GM18526 (cell line): Measurements from ENCODE around the gene ARHGAP1.

Experiments
- POLR2A ChIP-seq: IDR thresholded peaks from 3 replicates; pipeline ENCODE4 v1.6.1; 2011; ENCODE audit not compliant: insufficient read length; ENCODE audit errors: extremely low read depth

Gene ARHGAP1

DNA sequence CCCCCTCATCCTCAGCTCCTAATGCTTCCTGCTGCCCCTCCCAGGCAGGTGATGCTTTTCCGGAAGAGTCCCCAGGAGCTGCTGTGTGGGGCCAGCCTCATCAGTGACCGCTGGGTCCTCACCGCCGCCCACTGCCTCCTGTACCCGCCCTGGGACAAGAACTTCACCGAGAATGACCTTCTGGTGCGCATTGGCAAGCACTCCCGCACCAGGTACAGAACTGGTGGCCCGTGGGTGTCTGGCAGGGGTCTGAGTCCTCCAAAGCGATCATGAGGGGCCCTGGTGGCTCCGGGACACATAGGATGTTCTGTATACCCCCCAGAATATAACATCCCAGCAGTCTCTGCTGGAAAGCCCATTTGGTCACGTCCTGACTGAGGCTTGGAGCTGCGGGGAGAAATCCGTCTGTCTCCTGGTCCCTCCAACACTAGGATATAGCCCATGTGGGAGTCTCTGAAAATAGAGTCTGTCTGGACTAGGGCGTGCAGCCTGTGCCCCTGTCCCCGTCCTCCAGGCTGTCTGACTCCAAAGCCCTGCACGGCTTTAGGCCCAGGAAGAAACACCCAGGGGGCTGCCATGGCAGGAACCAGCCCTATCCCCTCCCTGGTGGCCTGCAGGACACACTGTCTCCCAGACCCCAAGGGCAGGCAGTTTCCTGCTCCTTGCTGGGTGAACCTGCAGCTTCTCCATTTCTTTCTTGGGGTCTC is 27.7 kb upstream of the ARHGAP1 start:
- TF ChIP-seq POLR2A: no peak

DNA sequence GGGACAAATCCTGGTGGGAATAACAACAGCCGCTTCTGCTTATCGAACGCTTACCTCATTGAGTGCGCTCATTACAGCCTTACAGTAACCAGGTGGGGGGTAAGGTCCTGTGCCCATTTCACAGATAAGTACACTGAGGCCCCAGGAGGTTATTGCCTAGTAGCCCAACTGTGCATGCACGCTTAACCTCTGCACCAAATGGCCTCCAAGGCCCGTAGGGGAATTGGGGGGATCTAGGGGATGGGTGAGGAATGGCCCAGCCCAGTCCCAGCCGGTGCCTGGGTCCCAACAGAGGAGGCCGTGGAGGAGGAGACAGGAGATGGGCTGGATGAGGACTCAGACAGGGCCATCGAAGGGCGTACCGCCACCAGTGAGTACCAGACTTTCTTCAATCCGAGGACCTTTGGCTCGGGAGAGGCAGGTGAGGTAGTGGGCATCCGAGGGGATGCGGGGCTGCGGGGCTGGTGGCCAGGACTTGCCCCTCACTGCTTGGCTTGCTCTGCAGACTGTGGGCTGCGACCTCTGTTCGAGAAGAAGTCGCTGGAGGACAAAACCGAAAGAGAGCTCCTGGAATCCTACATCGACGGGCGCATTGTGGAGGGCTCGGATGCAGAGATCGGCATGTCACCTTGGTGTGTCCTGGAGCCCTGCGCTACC is 25.9 kb upstream of the ARHGAP1 start:
- no peak for TF ChIP-seq POLR2A

DNA sequence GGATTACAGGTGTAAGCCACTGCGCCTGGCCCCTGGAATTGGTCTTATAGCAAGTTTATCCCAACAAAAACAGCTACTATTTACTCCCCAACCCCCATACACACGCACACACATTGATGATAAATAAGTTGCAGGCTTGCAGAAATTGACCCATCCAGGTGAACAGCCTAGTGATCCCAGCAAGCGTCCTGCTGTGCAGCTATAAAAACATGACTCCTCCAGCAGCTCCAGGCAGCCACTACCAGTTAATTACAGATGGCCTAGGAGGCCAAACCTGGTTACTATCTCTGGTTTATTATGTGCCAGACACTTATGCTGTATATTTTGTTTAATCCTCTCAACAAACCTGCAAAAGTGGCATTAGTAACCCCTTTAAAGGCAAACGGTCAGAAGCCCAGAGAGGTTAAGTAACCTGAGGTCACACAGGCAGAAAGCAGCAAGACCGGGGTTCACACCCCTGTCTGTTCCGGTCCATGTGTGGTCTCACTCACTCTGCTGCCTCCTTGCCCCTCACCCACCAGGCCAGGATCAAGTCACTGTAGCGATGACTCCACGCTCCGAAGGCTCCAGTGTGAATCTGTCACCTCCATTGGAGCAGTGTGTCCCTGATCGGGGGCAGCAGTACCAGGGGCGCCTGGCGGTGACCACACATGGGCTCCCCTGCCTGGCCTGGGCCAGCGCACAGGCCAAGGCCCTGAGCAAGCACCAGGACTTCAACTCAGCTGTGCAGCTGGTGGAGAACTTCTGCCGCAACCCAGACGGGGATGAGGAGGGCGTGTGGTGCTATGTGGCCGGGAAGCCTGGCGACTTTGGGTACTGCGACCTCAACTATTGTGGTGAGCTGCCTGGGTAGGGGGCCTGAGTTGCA is 25.2 kb upstream of the ARHGAP1 start:
- TF ChIP-seq POLR2A: no peak

DNA sequence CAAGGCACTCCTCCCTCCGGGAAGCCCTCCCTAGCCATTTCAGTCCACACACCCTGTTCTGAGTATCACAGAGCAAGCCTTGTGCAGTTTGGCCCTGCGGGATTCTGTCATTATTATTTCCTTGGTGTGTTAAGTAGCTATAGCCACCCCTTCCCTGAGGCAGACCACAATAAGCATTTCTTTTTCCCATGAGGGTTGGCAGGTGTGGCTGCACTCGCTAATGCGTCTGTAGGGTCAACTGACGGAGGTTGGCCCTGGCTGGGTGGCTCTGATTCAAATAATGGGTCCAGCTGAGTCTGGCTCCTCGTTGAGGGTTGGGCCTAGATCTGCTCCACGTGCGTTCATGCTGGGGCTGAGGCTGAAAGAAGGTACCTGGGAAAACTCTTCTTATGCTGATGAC is 23.7 kb upstream of the ARHGAP1 start:
- no peak for TF ChIP-seq POLR2A

DNA sequence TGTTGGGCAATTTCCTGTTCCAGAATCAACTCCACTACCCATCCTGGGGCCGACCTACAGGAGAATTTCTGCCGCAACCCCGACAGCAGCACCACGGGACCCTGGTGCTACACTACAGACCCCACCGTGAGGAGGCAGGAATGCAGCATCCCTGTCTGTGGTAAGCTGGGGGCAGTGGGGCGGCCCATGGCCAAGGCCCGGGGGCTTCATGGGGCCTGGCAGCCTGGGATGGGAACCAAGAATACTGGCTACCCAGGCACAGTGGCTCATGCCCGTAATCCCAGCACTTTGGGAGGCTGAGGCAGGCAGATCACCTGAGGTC is 22.9 kb upstream of the ARHGAP1 start:
- no peak for TF ChIP-seq POLR2A

DNA sequence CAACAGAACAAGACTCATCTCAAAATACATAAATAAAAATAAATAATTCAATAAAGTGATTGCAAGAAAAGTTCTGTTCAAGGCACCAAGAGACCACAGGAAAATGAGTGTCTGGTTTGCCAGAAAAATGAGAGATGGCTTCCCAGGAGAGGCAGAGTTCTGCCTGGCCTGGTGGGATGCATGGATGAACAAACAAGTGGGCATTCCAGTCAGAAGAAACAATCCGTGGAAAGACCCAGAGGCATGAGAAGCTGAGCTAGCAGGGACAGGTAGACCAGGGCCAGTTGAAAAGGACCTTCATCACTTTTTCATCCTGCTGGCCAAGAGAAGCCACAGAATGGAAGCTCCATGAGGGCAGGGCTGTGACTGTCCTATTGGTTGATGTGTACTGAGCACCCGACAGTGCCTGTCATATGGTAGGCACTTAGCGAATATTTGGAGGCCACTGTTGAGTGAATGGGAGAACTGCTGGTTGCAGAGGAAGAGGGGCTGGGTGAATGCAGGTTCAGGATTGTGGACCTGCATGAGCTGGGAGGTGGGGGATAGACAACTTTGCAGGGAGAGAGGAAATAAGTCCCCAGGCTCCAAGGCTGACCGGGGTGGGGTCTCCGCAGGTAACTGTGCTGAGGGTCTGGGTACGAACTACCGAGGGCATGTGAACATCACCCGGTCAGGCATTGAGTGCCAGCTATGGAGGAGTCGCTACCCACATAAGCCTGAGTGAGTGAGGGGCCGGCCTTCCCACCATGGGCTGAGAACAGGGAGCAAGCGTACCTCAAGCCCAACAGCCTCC is 22.3 kb upstream of the ARHGAP1 start:
- no peak for TF ChIP-seq POLR2A

DNA sequence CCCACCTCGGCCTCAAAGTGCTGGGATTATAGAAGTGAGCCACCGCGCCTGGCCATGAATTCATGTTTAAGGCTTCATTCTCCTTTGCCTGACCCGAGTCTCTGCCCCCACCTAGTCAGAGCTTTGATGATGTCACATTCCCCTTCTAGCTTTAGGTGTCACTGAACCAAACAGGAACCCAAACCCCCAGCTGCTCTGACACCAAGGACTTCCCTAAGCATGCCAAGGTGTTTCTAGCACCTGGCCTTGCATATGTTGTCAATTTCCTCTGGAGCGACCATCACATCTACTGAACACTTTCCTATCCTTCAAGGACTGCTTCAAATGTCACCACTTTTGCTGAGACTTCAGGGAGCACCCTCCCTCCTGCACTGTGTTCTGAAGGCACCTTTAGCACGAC is 20.9 kb upstream of the ARHGAP1 start:
- TF ChIP-seq POLR2A: no peak

DNA sequence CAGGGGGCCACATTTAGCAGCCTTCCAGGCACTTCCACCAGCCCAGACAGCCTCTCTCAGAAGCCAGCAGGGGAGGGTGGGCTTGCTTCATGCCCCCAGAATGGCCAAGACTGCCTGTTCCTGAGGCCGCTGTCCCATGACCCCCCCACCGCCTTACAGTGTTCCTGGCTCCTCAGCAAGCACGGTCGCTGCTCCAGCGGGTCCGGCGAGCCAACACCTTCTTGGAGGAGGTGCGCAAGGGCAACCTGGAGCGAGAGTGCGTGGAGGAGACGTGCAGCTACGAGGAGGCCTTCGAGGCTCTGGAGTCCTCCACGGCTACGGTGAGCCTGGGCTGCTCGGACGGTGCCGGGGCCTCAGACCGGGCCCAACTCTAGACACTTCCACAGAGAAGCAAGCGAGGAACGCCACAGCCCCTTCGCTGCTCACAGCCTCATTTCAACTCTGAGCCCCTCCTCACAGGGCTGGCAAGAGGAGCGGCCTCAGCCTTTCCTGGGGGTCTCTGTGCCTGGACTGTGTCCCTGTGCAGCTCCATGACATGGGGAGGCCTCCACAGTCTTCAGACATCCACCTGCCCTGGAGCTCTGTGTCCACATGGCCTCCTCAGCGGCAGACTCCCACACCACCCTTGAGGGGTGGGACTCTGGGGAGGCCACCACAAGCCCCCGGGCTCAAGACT is 19.3 kb upstream of the ARHGAP1 start:
- TF ChIP-seq POLR2A: no peak

DNA sequence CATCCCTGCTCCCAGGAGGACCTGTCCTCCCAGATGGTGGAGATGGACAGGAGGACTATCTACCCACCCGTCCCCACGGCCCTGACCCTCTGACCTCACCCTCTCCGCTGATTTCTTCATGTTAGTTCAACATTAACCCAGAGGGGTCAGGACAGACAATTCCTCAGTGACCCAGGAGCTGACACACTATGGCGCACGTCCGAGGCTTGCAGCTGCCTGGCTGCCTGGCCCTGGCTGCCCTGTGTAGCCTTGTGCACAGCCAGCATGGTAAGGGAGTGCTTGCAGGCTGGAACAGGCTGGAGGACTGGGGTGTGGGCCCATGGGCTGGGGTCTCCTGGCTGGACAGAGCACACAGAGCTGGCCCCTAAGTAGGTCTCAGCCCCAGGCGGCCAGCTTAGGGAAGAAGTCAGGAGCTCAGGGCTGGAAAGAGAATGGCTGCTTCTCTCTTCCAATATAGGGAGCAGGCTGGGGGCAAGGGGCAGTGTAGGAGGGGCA is 18.7 kb upstream of the ARHGAP1 start, which contains the start of gene F2:
Gene F2, plus strand, starts transcription at position 166 of the 495 bp plus-strand sequence. Its CDS starts 23 bp downstream, at position 189.
- TF ChIP-seq POLR2A: no peak

DNA sequence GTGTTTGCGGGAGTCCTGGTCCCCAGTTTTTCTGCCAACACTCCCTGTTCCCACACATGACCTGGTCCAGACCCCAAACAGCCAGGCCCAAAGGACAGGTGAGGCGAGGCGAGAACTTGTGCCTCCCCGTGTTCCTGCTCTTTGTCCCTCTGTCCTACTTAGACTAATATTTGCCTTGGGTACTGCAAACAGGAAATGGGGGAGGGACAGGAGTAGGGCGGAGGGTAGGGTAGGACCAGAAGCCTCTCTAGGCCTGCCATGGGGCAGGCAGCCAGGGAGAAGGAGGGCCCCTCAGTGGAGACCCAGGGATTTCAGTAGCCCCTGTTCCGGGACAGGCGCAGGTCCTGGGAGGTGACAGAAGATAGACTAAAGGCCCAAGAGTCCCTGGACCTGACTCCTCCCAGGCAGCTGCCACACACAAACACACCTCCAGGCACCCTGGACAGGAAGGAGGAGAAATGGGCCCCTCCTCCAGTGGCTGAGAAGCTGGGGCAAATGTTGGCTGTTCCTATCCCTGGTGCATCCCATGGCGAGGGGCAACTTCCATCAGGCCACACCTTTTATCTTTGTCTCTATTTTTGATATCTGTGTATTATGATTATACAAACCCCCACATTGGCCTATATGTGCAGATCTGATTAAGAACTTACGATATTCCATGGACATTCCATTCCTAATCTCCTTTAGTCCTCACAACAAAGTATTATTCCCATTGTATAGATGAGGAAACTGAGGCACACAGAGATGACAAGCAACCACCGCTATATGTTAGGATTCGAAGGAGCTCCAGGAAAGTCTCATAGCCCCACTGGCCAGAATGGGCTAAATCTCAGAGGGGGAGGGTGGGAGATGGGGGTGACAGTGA is 18.0 kb upstream of the ARHGAP1 start:
- TF ChIP-seq POLR2A: no peak

DNA sequence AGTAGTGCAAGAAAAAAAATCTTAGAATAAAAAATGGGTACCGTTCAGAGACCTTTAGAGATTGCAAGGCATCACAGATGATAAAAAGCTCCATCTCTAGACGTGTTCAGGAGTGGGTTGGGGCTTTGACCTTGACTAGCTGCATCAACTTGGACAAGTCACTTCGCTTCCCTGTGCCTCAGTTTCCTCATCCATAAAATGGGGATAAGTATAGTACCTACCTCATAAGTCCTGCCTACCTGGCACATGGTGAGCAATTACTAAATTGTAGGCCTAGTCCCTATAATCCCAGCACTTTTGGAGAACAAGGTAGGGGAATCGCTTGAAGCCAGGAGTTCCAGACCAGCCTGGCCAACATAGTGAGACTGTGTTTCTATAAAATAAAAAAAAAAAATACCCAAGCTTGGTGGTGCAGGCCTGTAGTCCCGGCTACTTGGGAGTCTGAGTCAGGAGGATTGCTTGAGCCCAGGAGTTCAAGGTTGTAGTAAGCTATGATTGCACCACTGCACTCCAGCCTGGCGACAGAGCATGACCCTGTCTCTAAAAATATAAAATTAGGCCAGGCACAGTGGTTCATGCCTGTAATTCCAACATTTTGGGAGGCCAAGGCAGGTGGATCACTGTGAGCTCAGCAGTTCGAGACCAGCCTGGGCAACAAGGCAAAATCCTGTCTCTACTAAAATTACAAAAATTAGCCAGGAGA is 12.6 kb upstream of the ARHGAP1 start:
- no peak for TF ChIP-seq POLR2A

DNA sequence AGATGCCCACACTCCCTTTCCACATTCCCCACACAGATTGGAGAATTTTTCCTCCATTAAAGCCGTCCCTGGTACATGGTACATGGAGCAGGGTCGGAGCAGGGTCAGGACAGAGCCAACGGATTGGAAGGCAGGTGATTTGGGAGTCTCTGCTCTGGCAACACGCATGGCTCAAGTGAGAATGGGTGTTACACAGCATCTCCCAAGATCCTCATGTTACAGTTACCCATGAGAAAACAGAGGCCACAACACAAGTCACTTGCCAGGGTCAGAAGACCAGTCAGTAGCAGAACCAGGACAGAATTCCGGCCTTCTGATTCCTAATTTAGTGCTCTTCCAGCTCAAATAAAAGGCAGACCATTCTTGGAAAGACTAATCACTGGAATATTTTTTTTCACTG is 10.9 kb upstream of the ARHGAP1 start:
- no peak for TF ChIP-seq POLR2A

DNA sequence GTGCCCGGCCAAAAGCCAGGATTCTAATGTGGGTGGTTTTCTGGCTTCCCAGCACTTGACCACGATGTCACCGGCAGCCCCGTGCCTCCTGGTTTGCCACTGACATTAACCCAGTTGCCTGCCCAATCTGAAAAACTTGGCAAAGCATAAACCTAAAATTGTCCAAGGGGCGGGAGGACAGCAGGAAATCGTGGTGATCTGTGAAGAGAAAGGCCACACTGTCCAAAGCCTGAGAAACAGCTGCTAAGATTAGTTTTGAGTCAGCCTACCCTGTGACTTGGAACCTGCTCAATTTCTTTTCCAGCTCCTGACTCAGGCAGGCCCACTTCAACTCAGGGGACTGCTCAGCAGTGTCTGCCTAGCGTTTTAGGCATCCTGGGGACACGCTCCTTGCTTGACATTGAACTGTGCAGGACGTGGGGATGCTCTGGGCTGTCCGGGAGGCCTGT is 10.4 kb upstream of the ARHGAP1 start:
- TF ChIP-seq POLR2A: no peak
